DND-41 (cell line): Measurements from ENCODE around the gene KHK.
"Not testable (repeated sequence)": the region's sequence is repeated elsewhere in the genome, so short reads cannot be mapped to it uniquely, and the experiment has no call there.

Experiments used
- EZH2 ChIP-seq: IDR thresholded peaks from 3 replicates; pipeline ENCODE4 v1.6.1; 2012; ENCODE audit warnings: borderline replicate concordance, low read depth, mild to moderate bottlenecking, moderate library complexity, low read length, inconsistent platforms; ENCODE audit not compliant: severe bottlenecking
- TF ChIP-seq, protein P1 (sequence below): IDR thresholded peaks from 2 replicates; pipeline ENCODE4 v1.5.1; 2012; ENCODE audit warnings: borderline replicate concordance, low read length, moderate library complexity, mild to moderate bottlenecking; ENCODE audit not compliant: poor library complexity, severe bottlenecking; ENCODE audit errors: extremely low read depth

DNA sequence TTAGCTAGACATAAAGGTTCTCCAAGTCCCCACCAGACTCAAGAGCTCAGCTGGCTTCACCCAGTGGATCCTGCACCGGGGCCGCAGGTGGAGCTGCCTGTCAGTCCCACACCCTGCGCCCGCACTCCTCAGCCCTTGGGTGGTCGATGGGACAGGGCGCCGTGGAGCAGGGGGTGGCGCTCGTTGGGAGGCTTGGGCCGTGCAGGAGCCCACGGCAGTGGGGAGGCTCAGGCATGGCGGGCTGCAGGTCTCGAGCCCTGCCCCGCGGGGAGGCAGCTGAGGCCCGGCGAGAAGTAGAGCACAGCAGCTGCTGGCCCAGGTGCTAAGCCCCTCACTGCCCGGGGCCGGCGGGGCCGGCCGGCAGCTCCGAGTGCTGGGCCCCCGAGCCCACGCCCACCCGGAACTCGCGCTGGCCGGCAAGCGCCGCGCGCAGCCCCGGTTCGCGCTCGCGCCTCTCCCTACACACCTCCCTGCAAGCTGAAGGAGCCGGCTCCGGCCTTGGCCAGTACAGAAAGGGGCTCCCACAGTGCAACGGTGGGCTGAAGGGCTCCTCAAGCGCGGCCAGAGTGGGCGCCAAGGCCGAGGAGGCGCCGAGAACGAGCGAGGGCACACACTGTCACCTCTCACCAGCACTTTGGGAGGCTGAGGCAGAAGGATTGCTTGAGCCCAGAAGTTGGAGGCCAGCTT, 25.0 kb downstream of the KHK start:
- TF ChIP-seq, protein P1, sequence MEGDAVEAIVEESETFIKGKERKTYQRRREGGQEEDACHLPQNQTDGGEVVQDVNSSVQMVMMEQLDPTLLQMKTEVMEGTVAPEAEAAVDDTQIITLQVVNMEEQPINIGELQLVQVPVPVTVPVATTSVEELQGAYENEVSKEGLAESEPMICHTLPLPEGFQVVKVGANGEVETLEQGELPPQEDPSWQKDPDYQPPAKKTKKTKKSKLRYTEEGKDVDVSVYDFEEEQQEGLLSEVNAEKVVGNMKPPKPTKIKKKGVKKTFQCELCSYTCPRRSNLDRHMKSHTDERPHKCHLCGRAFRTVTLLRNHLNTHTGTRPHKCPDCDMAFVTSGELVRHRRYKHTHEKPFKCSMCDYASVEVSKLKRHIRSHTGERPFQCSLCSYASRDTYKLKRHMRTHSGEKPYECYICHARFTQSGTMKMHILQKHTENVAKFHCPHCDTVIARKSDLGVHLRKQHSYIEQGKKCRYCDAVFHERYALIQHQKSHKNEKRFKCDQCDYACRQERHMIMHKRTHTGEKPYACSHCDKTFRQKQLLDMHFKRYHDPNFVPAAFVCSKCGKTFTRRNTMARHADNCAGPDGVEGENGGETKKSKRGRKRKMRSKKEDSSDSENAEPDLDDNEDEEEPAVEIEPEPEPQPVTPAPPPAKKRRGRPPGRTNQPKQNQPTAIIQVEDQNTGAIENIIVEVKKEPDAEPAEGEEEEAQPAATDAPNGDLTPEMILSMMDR = not testable (repeated sequence)
- TF ChIP-seq EZH2 = not testable (repeated sequence)
